Karpas-422 (cell line): ENCODE data around the gene SELENOS. TPM values are rescaled to one million over a fixed set of nuclear protein-coding genes. Genes with fewer than 3 reads are reported as not detected.

Experiments used
- DNase-seq: peaks from one replicate; pipeline ENCODE4 v3.0.0-alpha.2; 2015
- H2AFZ ChIP-seq: fragments of 200-600 bp; sonication (generic); 2 replicates; pipeline ENCODE4 v1.6.1; 2014; ENCODE audit warnings: antibody characterized with exemption, low read length, mixed read lengths
- H3K27ac ChIP-seq: fragments of 200-600 bp; sonication (generic); 2 replicates; pipeline ENCODE4 v1.5.1; 2014; ENCODE audit warnings: mild to moderate bottlenecking, low read length, moderate library complexity
- H3K27me3 ChIP-seq: fragments of 200-600 bp; sonication (generic); 2 replicates; pipeline ENCODE4 v1.6.1; 2014; ENCODE audit warnings: low read length, mixed read lengths
- H3K36me3 ChIP-seq: fragments of 200-600 bp; sonication (generic); 2 replicates; pipeline ENCODE4 v1.6.1; 2014; ENCODE audit warnings: low read length, mixed read lengths; ENCODE audit not compliant: insufficient read depth
- H3K4me1 ChIP-seq: fragments of 200-600 bp; sonication (generic); 2 replicates; pipeline ENCODE4 v1.6.1; 2014; ENCODE audit warnings: mild to moderate bottlenecking, low read length, mixed read lengths
- H3K4me2 ChIP-seq: fragments of 200-600 bp; sonication (generic); 2 replicates; pipeline ENCODE4 v1.6.1; 2014; ENCODE audit warnings: low read length, low read depth, mild to moderate bottlenecking; ENCODE audit not compliant: poor library complexity, severe bottlenecking
- H3K4me3 ChIP-seq: fragments of 200-600 bp; sonication (generic); 2 replicates; pipeline ENCODE4 v1.5.1; 2014; ENCODE audit warnings: mild to moderate bottlenecking, antibody characterized with exemption, low read length, mixed read lengths
- H3K79me2 ChIP-seq: fragments of 200-600 bp; sonication (generic); 2 replicates; pipeline ENCODE4 v1.6.1; 2014; ENCODE audit warnings: mild to moderate bottlenecking, low read length, mixed read lengths
- H3K9ac ChIP-seq: fragments of 200-600 bp; sonication (generic); 2 replicates; pipeline ENCODE4 v1.6.0; 2014; ENCODE audit warnings: low read length
- H3K9me2 ChIP-seq: fragments of 200-600 bp; sonication (generic), shearing (Covaris generic); replicated peaks from 2 replicates; pipeline ENCODE4 v1.6.0; 2014; ENCODE audit warnings: mild to moderate bottlenecking, low read length, moderate library complexity; ENCODE audit not compliant: insufficient read depth
- H3K9me3 ChIP-seq: fragments of 300-700, 200-600 bp; sonication (generic); 2 replicates; pipeline ENCODE4 v1.6.1; 2014; ENCODE audit warnings: low read length, mixed read lengths
- H4K20me1 ChIP-seq: fragments of 200-600 bp; sonication (generic); 2 replicates; pipeline ENCODE4 v1.6.1; 2014; ENCODE audit warnings: mild to moderate bottlenecking, antibody characterized with exemption, low read length, low read depth; ENCODE audit not compliant: insufficient read depth
- total RNA-seq: library from RNA; depleted of rRNA; stranded (reverse); fragments of >200 nt; shearing (Covaris generic); gene quantifications from 2 replicates; pipeline ENCODE4 v1.2.3, GENCODE V29; 2014; ENCODE audit warnings: low replicate concordance

Gene SELENOS
- total RNA-seq, 1 experiment from 2014 or later, result 14.9 TPM

GRCh38 chr15:101273534-101273933 lies 3.8 kb downstream of the SELENOS start:
- Histone ChIP-seq H3K4me2 (no peak overlapping the region), H3K9ac (no peak overlapping the region), H2AFZ (no peak overlapping the region), H3K4me1 (peaks cover 19% of the 10 kb centered on the region), H3K9me3 (no peaks in the 10 kb centered on the region), H4K20me1 (peaks cover 5% of the 10 kb centered on the region; the same call in 1 of the 2 replicates), H3K27ac (no peak overlapping the region), H3K4me3 (no peak overlapping the region), H3K9me2 (no peaks in the 10 kb centered on the region), H3K36me3 (peaks cover 46% of the 10 kb centered on the region; the same call in 1 of the 2 replicates), H3K27me3 (no peaks in the 10 kb centered on the region), H3K79me2 (peaks cover 23% of the 10 kb centered on the region)
- no peak for DNase-seq

DNA sequence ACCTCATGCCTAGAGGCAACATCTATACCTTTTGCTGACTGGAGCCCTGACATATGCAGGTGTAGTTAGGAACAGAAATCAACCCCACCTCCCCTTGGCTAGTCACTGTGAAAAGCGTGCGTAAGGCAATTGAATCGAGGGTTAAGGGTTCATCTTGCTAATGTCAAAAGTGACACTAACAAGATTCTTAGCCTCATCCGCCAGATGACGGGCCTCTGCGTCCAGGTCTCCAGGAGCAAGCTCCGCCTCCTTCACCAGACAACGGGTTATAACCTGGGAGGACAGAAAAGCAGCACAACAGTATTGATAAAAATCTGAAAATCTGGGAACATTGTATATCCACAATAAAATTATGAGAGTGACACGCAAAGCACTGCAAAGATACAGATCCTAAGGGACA lies 4.7 kb downstream of the SELENOS start:
- H3K9me3 ChIP-seq, result no peaks in the 10 kb centered on the region
- H3K4me2 ChIP-seq, result no peak overlapping the region
- no peaks in the 10 kb centered on the region for H3K27me3 ChIP-seq
- H3K4me1 ChIP-seq, result peaks cover 14% of the 10 kb centered on the region
- peaks cover 5% of the 10 kb centered on the region; the same call in 1 of the 2 replicates for H4K20me1 ChIP-seq
- peaks cover 23% of the 10 kb centered on the region for H3K79me2 ChIP-seq
- no peak overlapping the region for H3K4me3 ChIP-seq
- DNase-seq, result no peak
- no peaks in the 10 kb centered on the region for H3K9me2 ChIP-seq
- no peak overlapping the region for H3K9ac ChIP-seq
- peaks cover 46% of the 10 kb centered on the region; the same call in 1 of the 2 replicates for H3K36me3 ChIP-seq
- H2AFZ ChIP-seq, result no peak overlapping the region
- no peak overlapping the region for H3K27ac ChIP-seq

GRCh38 chr15:101269479-101270223 lies 7.6 kb downstream of the SELENOS start:
- no peak overlapping the region for H3K4me2 ChIP-seq
- no peak overlapping the region for H3K27ac ChIP-seq
- no peaks in the 10 kb centered on the region for H3K9me2 ChIP-seq
- no peak overlapping the region for H3K4me3 ChIP-seq
- no peak overlapping the region for H3K9ac ChIP-seq
- no peaks in the 10 kb centered on the region for H3K9me3 ChIP-seq
- no peaks in the 10 kb centered on the region; the same call in 1 of the 2 replicates for H3K79me2 ChIP-seq
- H4K20me1 ChIP-seq, result no peaks in the 10 kb centered on the region
- H3K27me3 ChIP-seq, result no peaks in the 10 kb centered on the region
- DNase-seq, result no peak
- peaks cover 37% of the 10 kb centered on the region; the same call in 1 of the 2 replicates for H3K36me3 ChIP-seq
- H3K4me1 ChIP-seq, result no peaks in the 10 kb centered on the region
- no peak overlapping the region for H2AFZ ChIP-seq

- H3K9ac ChIP-seq, result no peak overlapping the region
- H3K4me3 ChIP-seq, result no peak overlapping the region
- H3K79me2 ChIP-seq, result no peaks in the 10 kb centered on the region
- no peaks in the 10 kb centered on the region for H3K27me3 ChIP-seq
- no peaks in the 10 kb centered on the region for H4K20me1 ChIP-seq
- H3K9me3 ChIP-seq, result no peaks in the 10 kb centered on the region
- no peaks in the 10 kb centered on the region for H3K9me2 ChIP-seq
- peaks cover 17% of the 10 kb centered on the region; the same call in 1 of the 2 replicates for H3K36me3 ChIP-seq
- no peak overlapping the region for H3K4me2 ChIP-seq
- H2AFZ ChIP-seq, result no peak overlapping the region
- no peak for DNase-seq
- no peak overlapping the region for H3K27ac ChIP-seq
- H3K4me1 ChIP-seq, result no peaks in the 10 kb centered on the region
These were observed 9.8 kb downstream of the SELENOS start for GRCh38 chr15:101267320-101268104.

- Histone ChIP-seq H3K9me2 (no peaks in the 10 kb centered on the region), H4K20me1 (no peaks in the 10 kb centered on the region), H3K4me3 (no peak overlapping the region), H3K27me3 (no peaks in the 10 kb centered on the region), H3K4me2 (no peak overlapping the region), H3K79me2 (no peaks in the 10 kb centered on the region), H3K9ac (no peak overlapping the region), H2AFZ (no peak overlapping the region), H3K9me3 (no peaks in the 10 kb centered on the region), H3K27ac (no peak overlapping the region), H3K4me1 (no peaks in the 10 kb centered on the region), H3K36me3 (peaks cover 10% of the 10 kb centered on the region; the same call in 1 of the 2 replicates)
- no peak for DNase-seq
These were observed 10.5 kb downstream of the SELENOS start for GRCh38 chr15:101266787-101267186.

DNA sequence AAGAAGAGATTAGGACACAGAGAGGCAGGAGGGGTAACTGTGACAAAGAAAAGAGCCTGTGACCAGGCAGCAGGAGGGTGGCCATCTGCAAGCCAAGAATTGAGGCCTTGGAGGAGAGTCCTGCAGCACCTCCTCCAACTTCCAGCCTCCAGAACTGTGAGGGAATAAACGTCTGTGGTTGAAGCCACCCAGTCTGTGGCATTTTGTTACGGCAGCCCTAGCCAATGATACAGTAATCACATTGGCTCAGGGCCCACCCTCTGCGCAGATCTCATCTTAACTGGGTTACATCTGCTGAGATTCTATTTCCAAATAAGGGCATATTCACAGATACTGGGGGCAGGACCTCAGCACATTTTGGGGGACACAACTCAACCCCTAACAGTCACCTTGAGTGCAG lies 11.3 kb downstream of the SELENOS start:
- no peak for DNase-seq
- Histone ChIP-seq H3K9me3 (no peaks in the 10 kb centered on the region), H2AFZ (no peak overlapping the region), H3K9ac (no peak overlapping the region), H3K4me1 (no peaks in the 10 kb centered on the region), H3K9me2 (no peaks in the 10 kb centered on the region), H3K79me2 (no peaks in the 10 kb centered on the region), H3K27ac (no peak overlapping the region), H3K36me3 (peaks cover 2% of the 10 kb centered on the region; the same call in 1 of the 2 replicates), H3K27me3 (no peaks in the 10 kb centered on the region), H4K20me1 (no peaks in the 10 kb centered on the region), H3K4me2 (no peak overlapping the region), H3K4me3 (no peak overlapping the region)

DNA sequence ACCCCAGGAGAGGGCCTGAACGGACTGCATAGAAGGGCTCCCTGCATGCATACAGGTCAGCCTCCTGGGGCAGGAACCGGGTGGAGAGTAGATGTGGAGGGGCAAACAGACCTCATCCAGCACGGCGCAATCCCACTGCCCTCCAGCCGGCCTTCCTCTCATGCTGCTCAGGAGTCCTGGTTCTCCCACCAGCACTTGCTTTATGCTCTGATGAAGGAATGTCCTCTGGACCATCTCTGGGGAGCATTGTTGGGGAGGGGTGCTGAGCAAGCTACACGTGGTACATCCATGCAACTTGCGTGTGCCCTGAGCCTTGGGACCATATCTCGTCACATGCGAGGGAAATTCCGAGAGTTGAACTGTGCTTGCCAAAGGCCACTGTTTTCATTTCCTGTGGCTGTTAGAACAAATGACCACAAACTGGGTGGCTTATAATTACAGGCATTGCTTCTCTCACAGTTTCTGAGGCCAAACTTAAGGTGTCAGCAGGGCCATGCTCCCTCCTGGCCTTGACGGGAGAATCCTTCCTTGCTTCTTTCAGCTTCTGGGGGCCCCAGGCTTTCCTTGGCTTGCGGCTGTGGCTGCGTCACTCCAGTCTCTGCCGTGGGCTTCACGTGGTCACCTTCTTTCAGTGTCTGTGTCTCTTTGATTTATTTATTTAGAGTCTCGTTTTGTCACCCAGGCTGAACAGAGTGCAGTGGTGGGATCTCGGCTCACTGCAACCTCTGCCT lies 12.2 kb downstream of the SELENOS start:
- Histone ChIP-seq H3K79me2 (no peaks in the 10 kb centered on the region), H3K9me3 (no peaks in the 10 kb centered on the region), H4K20me1 (no peaks in the 10 kb centered on the region), H3K4me2 (no peak overlapping the region), H3K36me3 (no peaks in the 10 kb centered on the region), H3K4me1 (no peaks in the 10 kb centered on the region), H3K9me2 (no peaks in the 10 kb centered on the region), H3K27me3 (no peaks in the 10 kb centered on the region), H3K27ac (no peak overlapping the region), H3K4me3 (no peak overlapping the region), H2AFZ (no peak overlapping the region), H3K9ac (no peak overlapping the region)
- no peak for DNase-seq

DNA sequence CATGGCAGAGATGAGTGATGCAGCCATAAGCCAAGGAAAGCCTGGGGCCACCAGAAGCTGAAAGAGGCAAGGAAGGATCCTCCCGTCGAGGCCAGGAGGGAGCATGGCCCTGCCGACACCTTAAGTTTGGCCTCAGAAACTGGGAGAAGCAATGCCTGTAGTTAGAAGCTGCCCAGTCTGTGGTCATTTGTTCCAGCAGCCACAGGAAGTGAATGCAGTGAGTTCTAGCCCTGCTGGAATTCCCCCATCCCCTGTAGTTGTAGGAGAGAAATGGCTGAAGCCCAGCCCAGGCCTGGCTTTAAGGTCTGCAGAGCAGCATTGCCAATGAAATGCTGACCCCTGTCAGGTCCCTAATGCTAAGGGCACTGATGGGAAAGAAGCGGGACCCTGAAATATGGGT lies 13.3 kb downstream of the SELENOS start:
- H3K79me2 ChIP-seq, result no peaks in the 10 kb centered on the region
- no peak overlapping the region for H2AFZ ChIP-seq
- no peak overlapping the region for H3K27ac ChIP-seq
- no peak overlapping the region for H3K4me3 ChIP-seq
- no peak for DNase-seq
- no peaks in the 10 kb centered on the region for H3K9me3 ChIP-seq
- H3K9ac ChIP-seq, result no peak overlapping the region
- no peaks in the 10 kb centered on the region for H3K4me1 ChIP-seq
- no peaks in the 10 kb centered on the region for H4K20me1 ChIP-seq
- no peaks in the 10 kb centered on the region for H3K9me2 ChIP-seq
- no peaks in the 10 kb centered on the region for H3K36me3 ChIP-seq
- no peak overlapping the region for H3K4me2 ChIP-seq
- H3K27me3 ChIP-seq, result no peaks in the 10 kb centered on the region
